ENCODE results near the gene SF3A1.

DNA sequence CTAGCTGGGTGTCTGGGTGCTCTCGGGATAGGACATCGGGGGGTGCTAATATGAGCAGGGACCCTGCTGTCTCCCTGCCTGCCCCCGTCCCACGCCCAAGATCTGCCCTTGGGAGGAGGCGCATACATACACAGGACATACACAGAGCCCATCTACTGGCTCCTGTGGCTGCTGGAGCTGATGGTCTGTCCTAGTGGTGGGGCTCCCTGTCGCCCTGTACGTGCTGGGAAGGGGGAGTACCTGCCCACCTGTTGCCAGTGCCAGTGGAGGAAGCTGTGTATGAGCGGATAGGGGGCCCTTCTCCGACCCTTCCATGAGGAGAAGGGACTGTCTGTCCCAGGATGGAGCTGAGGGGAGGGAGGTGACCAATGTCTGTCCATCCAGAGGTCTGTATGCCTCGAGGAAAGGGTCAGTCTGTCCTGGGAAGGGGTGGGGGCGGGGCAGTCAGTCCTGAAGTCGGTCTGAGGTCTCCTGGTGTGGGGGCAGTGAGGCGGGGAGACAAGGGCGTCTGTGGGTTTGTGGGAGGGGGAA, 30.9 kb downstream of the SF3A1 start:
- no peak for TF ChIP-seq EZH2 (optimal IDR thresholded peaks at IDR 0.05; ENCODE audit: low read depth, low read length)
- TF ChIP-seq, protein P1, sequence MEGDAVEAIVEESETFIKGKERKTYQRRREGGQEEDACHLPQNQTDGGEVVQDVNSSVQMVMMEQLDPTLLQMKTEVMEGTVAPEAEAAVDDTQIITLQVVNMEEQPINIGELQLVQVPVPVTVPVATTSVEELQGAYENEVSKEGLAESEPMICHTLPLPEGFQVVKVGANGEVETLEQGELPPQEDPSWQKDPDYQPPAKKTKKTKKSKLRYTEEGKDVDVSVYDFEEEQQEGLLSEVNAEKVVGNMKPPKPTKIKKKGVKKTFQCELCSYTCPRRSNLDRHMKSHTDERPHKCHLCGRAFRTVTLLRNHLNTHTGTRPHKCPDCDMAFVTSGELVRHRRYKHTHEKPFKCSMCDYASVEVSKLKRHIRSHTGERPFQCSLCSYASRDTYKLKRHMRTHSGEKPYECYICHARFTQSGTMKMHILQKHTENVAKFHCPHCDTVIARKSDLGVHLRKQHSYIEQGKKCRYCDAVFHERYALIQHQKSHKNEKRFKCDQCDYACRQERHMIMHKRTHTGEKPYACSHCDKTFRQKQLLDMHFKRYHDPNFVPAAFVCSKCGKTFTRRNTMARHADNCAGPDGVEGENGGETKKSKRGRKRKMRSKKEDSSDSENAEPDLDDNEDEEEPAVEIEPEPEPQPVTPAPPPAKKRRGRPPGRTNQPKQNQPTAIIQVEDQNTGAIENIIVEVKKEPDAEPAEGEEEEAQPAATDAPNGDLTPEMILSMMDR (IDR thresholded peaks at IDR 0.05; ENCODE audit: low read length) = no peak
- no peak for TF ChIP-seq EZH2phosphoT487 (IDR thresholded peaks at IDR 0.05; ENCODE audit: low read length)
